HepG2 (cell line): Measurements from ENCODE around the gene SETD1A. TPM values are rescaled to one million over a fixed set of nuclear protein-coding genes. Genes with fewer than 3 reads are reported as not detected.

Experiments used
- ARHGAP35 ChIP-seq: sonication (generic); formaldehyde crosslinking; IDR thresholded peaks from 2 replicates; pipeline ENCODE4 v1.9.0; 2022; ENCODE audit warnings: mild to moderate bottlenecking, inconsistent platforms, moderate library complexity, missing genetic modification reagents, borderline replicate concordance
- ARNT ChIP-seq: fragments of 450-650 bp; IDR thresholded peaks from 2 replicates; pipeline ENCODE4 v1.6.1; 2017
- JARID2 ChIP-seq: sonication (generic); formaldehyde crosslinking; IDR thresholded peaks from 2 replicates; pipeline ENCODE4 v1.8.1; 2023; ENCODE audit warnings: missing genetic modification reagents, inconsistent platforms; ENCODE audit not compliant: insufficient replicate concordance
- KLF11 ChIP-seq: IDR thresholded peaks from 2 replicates; pipeline ENCODE4 v1.6.1; 2016; ENCODE audit warnings: missing compliant biosample characterization
- MAFF ChIP-seq: IDR thresholded peaks from 2 replicates; pipeline ENCODE4 v1.6.1; 2011; ENCODE audit warnings: low read depth, low read length, improper control_type of control experiment
- NFE2L1 ChIP-seq: sonication (generic); formaldehyde crosslinking; IDR thresholded peaks from 2 replicates; pipeline ENCODE4 v1.4.0; 2020; ENCODE audit warnings: missing genetic modification reagents, mild to moderate bottlenecking, borderline replicate concordance
- NR2C2 ChIP-seq: sonication (generic); formaldehyde crosslinking; IDR thresholded peaks from 2 replicates; pipeline ENCODE4 v1.4.0; 2020; ENCODE audit warnings: missing genetic modification reagents, mild to moderate bottlenecking, moderate library complexity, borderline replicate concordance
- NR2F1 ChIP-seq, 2 experiments: fragments of 450-650 bp in 1 of 2; formaldehyde crosslinking in 1 of 2; IDR thresholded peaks; 2 replicates each; pipeline versions ENCODE4 v1.5.0 to v1.6.1; 2016 to 2020; ENCODE audit warnings: mild to moderate bottlenecking in 1 of 2, missing compliant biosample characterization in 1 of 2, missing genetic modification reagents in 1 of 2, moderate library complexity in 1 of 2
- PAX8 ChIP-seq: sonication (generic); formaldehyde crosslinking; IDR thresholded peaks from 2 replicates; pipeline ENCODE4 v1.8.0; 2022; ENCODE audit warnings: mild to moderate bottlenecking, missing genetic modification reagents, borderline replicate concordance
- PTBP1 ChIP-seq: fragments of 200-400 bp; formaldehyde crosslinking; IDR thresholded peaks from 2 replicates; pipeline ENCODE4 v1.6.1; 2018; ENCODE audit warnings: low read length, low read depth; ENCODE audit not compliant: poor library complexity, severe bottlenecking
- RELA ChIP-seq: sonication (generic); formaldehyde crosslinking; IDR thresholded peaks from 2 replicates; pipeline ENCODE4 v1.4.0; 2020; ENCODE audit warnings: missing genetic modification reagents
- SETDB1 ChIP-seq: sonication (generic); formaldehyde crosslinking; IDR thresholded peaks from 2 replicates; pipeline ENCODE4 v1.5.1; 2020; ENCODE audit warnings: missing genetic modification reagents, mild to moderate bottlenecking, borderline replicate concordance
- SP2 ChIP-seq: sonication (generic); formaldehyde crosslinking; IDR thresholded peaks from 2 replicates; pipeline ENCODE4 v1.5.1; 2020; ENCODE audit warnings: mild to moderate bottlenecking, missing genetic modification reagents
- U2AF2 ChIP-seq: fragments of 200-400 bp; formaldehyde crosslinking; IDR thresholded peaks from 2 replicates; pipeline ENCODE4 v1.6.1; 2017; ENCODE audit warnings: low read depth, mild to moderate bottlenecking, low read length
- ZNF136 ChIP-seq: sonication (generic); formaldehyde crosslinking; IDR thresholded peaks from 2 replicates; pipeline ENCODE4 v1.8.1; 2022; ENCODE audit warnings: low read depth, mild to moderate bottlenecking, moderate library complexity, missing genetic modification reagents
- ZNF256 ChIP-seq: sonication (generic); formaldehyde crosslinking; conservative IDR thresholded peaks from 2 replicates; pipeline ENCODE4 v1.4.0; 2020; ENCODE audit warnings: missing genetic modification reagents
- ZNF484 ChIP-seq: sonication (generic); formaldehyde crosslinking; IDR thresholded peaks from 2 replicates; pipeline ENCODE4 v1.5.1; 2020; ENCODE audit warnings: mild to moderate bottlenecking, low read depth, missing genetic modification reagents, borderline replicate concordance
- ZNF501 ChIP-seq: sonication (generic); formaldehyde crosslinking; IDR thresholded peaks from 2 replicates; pipeline ENCODE4 v1.5.1; 2020; ENCODE audit warnings: mild to moderate bottlenecking, moderate library complexity, missing genetic modification reagents
- ZNF558 ChIP-seq: sonication (generic); formaldehyde crosslinking; IDR thresholded peaks from 2 replicates; pipeline ENCODE4 v1.9.0; 2022; ENCODE audit warnings: mild to moderate bottlenecking, missing genetic modification reagents, borderline replicate concordance
- ZNF674 ChIP-seq: sonication (generic); formaldehyde crosslinking; IDR thresholded peaks from 2 replicates; pipeline ENCODE4 v1.5.0; 2020; ENCODE audit warnings: low read depth, mild to moderate bottlenecking, missing genetic modification reagents
- polyA plus RNA-seq, 8 experiments: library from polyadenylated mRNA; depleted of rRNA in 3 of 8; stranded (reverse) in 7 of 8; unstranded in 1 of 8; fragments of >200 nt; fragmentation: Illumina TruSeq in 4 of 8; extraction: Trizol in 4 of 8; gene quantifications; 2 replicates each; pipeline versions ENCODE4 v1.2.1 to v1.2.3, GENCODE V29; 2011 to 2016; ENCODE audit warnings: low read depth in 4 of 8, missing spikeins in 1 of 8, mixed read lengths in 1 of 8; ENCODE audit not compliant: insufficient read depth in 1 of 8
- total RNA-seq, 5 experiments: library from RNA; depleted of rRNA; stranded (reverse); fragments of >200 nt; fragmentation: Illumina TruSeq; extraction: Trizol; gene quantifications; 2 replicates each; pipeline ENCODE4 v1.2.3, GENCODE V29; 2016; ENCODE audit warnings: low read depth in 1 of 5
- TF ChIP-seq, protein P1 (sequence below): sonication (generic); formaldehyde crosslinking; IDR thresholded peaks from 2 replicates; pipeline ENCODE4 v1.9.0; 2021; ENCODE audit warnings: missing genetic modification reagents, borderline replicate concordance
- TF ChIP-seq, protein P2 (sequence below): sonication (generic); formaldehyde crosslinking; IDR thresholded peaks from 2 replicates; pipeline ENCODE4 v1.8.1; 2022; ENCODE audit warnings: mild to moderate bottlenecking, missing genetic modification reagents
- TF ChIP-seq, protein P3 (sequence below): sonication (generic); formaldehyde crosslinking; IDR thresholded peaks from 2 replicates; pipeline ENCODE4 v1.4.0; 2020; ENCODE audit warnings: mild to moderate bottlenecking, missing genetic modification reagents
- TF ChIP-seq, protein P4 (sequence below): IDR thresholded peaks from 2 replicates; pipeline ENCODE4 v1.6.1; 2016

Gene SETD1A
- total and polyA plus RNA-seq, 2 of the 13 experiments (the other 11 are each of a cell fraction or from before 2014, with no cell fraction given): 3.8 to 5.6 TPM

DNA sequence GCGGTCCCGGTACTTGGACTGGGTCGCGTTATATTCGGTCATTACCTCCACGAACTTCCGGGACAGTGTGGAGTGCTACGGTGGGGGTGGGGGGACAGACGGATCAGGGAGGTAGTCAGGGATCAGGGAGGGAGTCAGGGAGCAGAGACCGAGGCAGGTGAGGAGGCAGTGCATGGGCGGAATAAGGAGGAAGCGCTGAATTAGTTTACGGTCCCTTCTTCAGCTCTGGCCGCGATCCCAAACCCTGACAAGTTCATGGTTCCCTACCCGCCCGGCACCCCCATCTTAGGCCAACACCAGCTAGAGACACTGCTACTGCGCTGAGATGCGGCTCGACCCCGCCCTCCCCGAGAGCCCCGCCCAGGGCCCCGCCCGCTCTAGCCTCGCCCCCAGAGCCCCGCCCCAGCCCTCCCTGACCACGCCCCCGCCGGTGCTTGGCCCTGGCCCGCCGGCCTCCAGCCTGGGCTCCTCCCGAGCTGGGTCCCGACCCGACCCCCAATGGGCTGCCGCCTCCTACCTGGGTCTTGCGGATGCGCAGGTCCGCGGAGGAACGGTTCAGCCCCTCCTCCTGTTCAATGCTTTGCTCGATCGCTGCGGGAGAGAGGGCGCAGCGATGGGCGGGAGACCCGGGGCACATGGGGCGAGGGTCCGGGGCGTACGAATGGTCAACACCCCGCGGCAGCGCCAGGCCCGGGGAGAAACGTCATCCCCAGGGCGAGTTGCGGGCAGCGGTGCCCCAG is 39.6 kb downstream of the SETD1A start (continued):
- TF ChIP-seq ZNF256 (CRISPR knock-in tag) (0 out of 2 replicates have a peak, but pooled peaks have one; percentile 49), ZNF136 (CRISPR knock-in tag) (no peak), SETDB1 (CRISPR knock-in tag) (no peak), ARHGAP35 (CRISPR knock-in tag) (peak; percentile 82; the same call in 1 of the 2 replicates), ZNF501 (CRISPR knock-in tag) (no peak; the same call in none of the 2 replicates), NR2F1 (CRISPR knock-in tag; IDR thresholded peaks at IDR 0.05) (no peak; a peak in 1 of 4 replicates), PTBP1 (no peak), ARNT (no peak), JARID2 (CRISPR knock-in tag) (peak; percentile 88), U2AF2 (0 out of 2 replicates have a peak, but pooled peaks have one; percentile 72), ZNF484 (CRISPR knock-in tag) (no peak), RELA (CRISPR knock-in tag) (no peak; the same call in 1 of the 2 replicates), ZNF674 (CRISPR knock-in tag) (no peak), PAX8 (CRISPR knock-in tag) (no peak), SP2 (CRISPR knock-in tag) (no peak), NR2C2 (CRISPR knock-in tag) (no peak), NFE2L1 (CRISPR knock-in tag) (no peak), MAFF (no peak), KLF11 (no peak; the same call in 1 of the 2 replicates), ZNF558 (no peak)
- TF ChIP-seq, protein P1, sequence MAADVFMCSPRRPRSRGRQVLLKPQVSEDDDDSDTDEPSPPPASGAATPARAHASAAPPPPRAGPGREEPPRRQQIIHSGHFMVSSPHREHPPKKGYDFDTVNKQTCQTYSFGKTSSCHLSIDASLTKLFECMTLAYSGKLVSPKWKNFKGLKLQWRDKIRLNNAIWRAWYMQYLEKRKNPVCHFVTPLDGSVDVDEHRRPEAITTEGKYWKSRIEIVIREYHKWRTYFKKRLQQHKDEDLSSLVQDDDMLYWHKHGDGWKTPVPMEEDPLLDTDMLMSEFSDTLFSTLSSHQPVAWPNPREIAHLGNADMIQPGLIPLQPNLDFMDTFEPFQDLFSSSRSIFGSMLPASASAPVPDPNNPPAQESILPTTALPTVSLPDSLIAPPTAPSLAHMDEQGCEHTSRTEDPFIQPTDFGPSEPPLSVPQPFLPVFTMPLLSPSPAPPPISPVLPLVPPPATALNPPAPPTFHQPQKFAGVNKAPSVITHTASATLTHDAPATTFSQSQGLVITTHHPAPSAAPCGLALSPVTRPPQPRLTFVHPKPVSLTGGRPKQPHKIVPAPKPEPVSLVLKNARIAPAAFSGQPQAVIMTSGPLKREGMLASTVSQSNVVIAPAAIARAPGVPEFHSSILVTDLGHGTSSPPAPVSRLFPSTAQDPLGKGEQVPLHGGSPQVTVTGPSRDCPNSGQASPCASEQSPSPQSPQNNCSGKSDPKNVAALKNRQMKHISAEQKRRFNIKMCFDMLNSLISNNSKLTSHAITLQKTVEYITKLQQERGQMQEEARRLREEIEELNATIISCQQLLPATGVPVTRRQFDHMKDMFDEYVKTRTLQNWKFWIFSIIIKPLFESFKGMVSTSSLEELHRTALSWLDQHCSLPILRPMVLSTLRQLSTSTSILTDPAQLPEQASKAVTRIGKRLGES (CRISPR knock-in tag): no peak
- TF ChIP-seq, protein P2, sequence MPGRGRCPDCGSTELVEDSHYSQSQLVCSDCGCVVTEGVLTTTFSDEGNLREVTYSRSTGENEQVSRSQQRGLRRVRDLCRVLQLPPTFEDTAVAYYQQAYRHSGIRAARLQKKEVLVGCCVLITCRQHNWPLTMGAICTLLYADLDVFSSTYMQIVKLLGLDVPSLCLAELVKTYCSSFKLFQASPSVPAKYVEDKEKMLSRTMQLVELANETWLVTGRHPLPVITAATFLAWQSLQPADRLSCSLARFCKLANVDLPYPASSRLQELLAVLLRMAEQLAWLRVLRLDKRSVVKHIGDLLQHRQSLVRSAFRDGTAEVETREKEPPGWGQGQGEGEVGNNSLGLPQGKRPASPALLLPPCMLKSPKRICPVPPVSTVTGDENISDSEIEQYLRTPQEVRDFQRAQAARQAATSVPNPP (CRISPR knock-in tag): no peak
- TF ChIP-seq, protein P3, sequence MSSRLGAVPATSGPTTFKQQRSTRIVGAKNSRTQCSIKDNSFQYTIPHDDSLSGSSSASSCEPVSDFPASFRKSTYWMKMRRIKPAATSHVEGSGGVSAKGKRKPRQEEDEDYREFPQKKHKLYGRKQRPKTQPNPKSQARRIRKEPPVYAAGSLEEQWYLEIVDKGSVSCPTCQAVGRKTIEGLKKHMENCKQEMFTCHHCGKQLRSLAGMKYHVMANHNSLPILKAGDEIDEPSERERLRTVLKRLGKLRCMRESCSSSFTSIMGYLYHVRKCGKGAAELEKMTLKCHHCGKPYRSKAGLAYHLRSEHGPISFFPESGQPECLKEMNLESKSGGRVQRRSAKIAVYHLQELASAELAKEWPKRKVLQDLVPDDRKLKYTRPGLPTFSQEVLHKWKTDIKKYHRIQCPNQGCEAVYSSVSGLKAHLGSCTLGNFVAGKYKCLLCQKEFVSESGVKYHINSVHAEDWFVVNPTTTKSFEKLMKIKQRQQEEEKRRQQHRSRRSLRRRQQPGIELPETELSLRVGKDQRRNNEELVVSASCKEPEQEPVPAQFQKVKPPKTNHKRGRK: no peak
- TF ChIP-seq, protein P4, sequence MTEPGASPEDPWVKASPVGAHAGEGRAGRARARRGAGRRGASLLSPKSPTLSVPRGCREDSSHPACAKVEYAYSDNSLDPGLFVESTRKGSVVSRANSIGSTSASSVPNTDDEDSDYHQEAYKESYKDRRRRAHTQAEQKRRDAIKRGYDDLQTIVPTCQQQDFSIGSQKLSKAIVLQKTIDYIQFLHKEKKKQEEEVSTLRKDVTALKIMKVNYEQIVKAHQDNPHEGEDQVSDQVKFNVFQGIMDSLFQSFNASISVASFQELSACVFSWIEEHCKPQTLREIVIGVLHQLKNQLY (CRISPR knock-in tag): peak; percentile 47; the same call in 1 of the 2 replicates
